HCT116 (cell line): ENCODE data around the gene C4orf50.

Source experiments
- CEBPB ChIP-seq: IDR thresholded peaks from 2 replicates; pipeline ENCODE4 v1.6.1; 2012; ENCODE audit warnings: low read depth
- EGR1 ChIP-seq: IDR thresholded peaks from 2 replicates; pipeline ENCODE4 v1.6.1; 2012; ENCODE audit warnings: low read depth
- EZH2 ChIP-seq: fragments of 200-600 bp; sonication (generic); IDR thresholded peaks from 2 replicates; pipeline ENCODE4 v1.6.1; 2017; ENCODE audit warnings: antibody characterized with exemption, mixed run types
- EZH2phosphoT487 ChIP-seq: fragments of 200-600 bp; IDR thresholded peaks from 2 replicates; pipeline ENCODE4 v1.6.1; 2018; ENCODE audit warnings: antibody characterized with exemption, borderline replicate concordance
- JUND ChIP-seq: IDR thresholded peaks from 2 replicates; pipeline ENCODE4 v1.6.1; 2012
- POLR2A ChIP-seq: IDR thresholded peaks from 2 replicates; pipeline ENCODE4 v1.7.0; 2011; ENCODE audit warnings: borderline replicate concordance; ENCODE audit not compliant: insufficient read depth, insufficient read length; ENCODE audit errors: extremely low read depth
- POLR2AphosphoS5 ChIP-seq: IDR thresholded peaks from 2 replicates; pipeline ENCODE4 v1.6.1; 2011; ENCODE audit warnings: mild to moderate bottlenecking, low read depth, low read length, moderate library complexity
- YY1 ChIP-seq: IDR thresholded peaks from 2 replicates; pipeline ENCODE4 v1.6.1; 2011; ENCODE audit warnings: low read length, low read depth, moderate library complexity, mild to moderate bottlenecking; ENCODE audit not compliant: insufficient replicate concordance; ENCODE audit errors: extremely low read depth
- ZNF274 ChIP-seq: fragments of 200-500 bp; sonication (Bioruptor generic); IDR thresholded peaks from 2 replicates; pipeline ENCODE4 v1.6.1; 2014; ENCODE audit warnings: mild to moderate bottlenecking, low read depth, low read length, inconsistent platforms
- TF ChIP-seq, protein P1 (sequence below), 3 experiments: fragments of 200-600 bp in 1 of 3; sonication (generic) in 1 of 3; IDR thresholded peaks in 2 of 3; conservative IDR thresholded peaks in 1 of 3; 2 replicates each; pipeline ENCODE4 v1.5.1; 2012 to 2017; ENCODE audit warnings: low read depth in 2 of 3, low read length in 2 of 3, antibody characterized with exemption in 1 of 3, borderline replicate concordance in 1 of 3, control low read depth in 1 of 3, mild to moderate bottlenecking in 1 of 3, mixed read lengths in 1 of 3, mixed run types in 1 of 3, moderate library complexity in 1 of 3; ENCODE audit not compliant: insufficient read depth in 1 of 3
- TF ChIP-seq, protein P2 (sequence below): IDR thresholded peaks from 2 replicates; pipeline ENCODE4 v1.6.1; 2012; ENCODE audit warnings: low read depth

DNA sequence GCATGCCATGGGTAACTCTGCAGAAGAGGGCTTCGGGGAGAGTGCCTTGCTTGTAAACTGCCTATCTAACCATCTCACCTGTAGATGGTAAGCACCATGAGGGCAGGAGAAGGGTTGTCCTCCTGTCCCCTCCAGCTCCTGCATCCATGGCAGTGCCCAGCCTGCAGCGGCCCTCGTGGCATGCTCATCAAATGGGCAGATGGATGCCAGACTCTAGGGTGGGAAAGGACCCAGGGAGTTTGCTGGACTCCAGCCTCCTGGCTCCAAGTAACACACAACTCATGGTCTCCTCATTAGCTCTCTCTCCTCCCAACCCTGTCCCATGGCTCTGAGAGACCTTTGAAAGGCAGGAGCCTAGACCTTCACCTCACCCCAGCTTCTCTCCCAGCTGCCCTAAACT lies 95.7 kb downstream of the C4orf50 start:
- TF ChIP-seq, protein P1, sequence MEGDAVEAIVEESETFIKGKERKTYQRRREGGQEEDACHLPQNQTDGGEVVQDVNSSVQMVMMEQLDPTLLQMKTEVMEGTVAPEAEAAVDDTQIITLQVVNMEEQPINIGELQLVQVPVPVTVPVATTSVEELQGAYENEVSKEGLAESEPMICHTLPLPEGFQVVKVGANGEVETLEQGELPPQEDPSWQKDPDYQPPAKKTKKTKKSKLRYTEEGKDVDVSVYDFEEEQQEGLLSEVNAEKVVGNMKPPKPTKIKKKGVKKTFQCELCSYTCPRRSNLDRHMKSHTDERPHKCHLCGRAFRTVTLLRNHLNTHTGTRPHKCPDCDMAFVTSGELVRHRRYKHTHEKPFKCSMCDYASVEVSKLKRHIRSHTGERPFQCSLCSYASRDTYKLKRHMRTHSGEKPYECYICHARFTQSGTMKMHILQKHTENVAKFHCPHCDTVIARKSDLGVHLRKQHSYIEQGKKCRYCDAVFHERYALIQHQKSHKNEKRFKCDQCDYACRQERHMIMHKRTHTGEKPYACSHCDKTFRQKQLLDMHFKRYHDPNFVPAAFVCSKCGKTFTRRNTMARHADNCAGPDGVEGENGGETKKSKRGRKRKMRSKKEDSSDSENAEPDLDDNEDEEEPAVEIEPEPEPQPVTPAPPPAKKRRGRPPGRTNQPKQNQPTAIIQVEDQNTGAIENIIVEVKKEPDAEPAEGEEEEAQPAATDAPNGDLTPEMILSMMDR (IDR thresholded peaks at IDR 0.05 in 2 of 3, conservative IDR thresholded peaks at IDR 0.05 in 1 of 3; ENCODE audit: borderline replicate concordance in 1 of 3, insufficient read depth in 1 of 3, low read depth in 2 of 3, low read length in 2 of 3) = no peak
- TF ChIP-seq CEBPB (no peak), EGR1 (no peak), EZH2 (no peak), ZNF274 (no peak), EZH2phosphoT487 (no peak), POLR2AphosphoS5 (no peak), POLR2A (no peak), YY1 (no peak), JUND (no peak)
- TF ChIP-seq, protein P2, sequence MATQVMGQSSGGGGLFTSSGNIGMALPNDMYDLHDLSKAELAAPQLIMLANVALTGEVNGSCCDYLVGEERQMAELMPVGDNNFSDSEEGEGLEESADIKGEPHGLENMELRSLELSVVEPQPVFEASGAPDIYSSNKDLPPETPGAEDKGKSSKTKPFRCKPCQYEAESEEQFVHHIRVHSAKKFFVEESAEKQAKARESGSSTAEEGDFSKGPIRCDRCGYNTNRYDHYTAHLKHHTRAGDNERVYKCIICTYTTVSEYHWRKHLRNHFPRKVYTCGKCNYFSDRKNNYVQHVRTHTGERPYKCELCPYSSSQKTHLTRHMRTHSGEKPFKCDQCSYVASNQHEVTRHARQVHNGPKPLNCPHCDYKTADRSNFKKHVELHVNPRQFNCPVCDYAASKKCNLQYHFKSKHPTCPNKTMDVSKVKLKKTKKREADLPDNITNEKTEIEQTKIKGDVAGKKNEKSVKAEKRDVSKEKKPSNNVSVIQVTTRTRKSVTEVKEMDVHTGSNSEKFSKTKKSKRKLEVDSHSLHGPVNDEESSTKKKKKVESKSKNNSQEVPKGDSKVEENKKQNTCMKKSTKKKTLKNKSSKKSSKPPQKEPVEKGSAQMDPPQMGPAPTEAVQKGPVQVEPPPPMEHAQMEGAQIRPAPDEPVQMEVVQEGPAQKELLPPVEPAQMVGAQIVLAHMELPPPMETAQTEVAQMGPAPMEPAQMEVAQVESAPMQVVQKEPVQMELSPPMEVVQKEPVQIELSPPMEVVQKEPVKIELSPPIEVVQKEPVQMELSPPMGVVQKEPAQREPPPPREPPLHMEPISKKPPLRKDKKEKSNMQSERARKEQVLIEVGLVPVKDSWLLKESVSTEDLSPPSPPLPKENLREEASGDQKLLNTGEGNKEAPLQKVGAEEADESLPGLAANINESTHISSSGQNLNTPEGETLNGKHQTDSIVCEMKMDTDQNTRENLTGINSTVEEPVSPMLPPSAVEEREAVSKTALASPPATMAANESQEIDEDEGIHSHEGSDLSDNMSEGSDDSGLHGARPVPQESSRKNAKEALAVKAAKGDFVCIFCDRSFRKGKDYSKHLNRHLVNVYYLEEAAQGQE = no peak
